ENCODE data around the gene IGFBPL1. TPM values are rescaled to one million over a fixed set of nuclear protein-coding genes. Genes with fewer than 3 reads are reported as not detected.

IGFBPL1 gene
- total and polyA plus RNA-seq, 2 of the 13 experiments (the other 11 are each of a cell fraction or from before 2014, with no cell fraction given), result 0.24 TPM; not detected in 1

- TF ChIP-seq PATZ1 (CRISPR knock-in tag; IDR thresholded peaks at IDR 0.05), result peak; percentile 83
- TF ChIP-seq CREB3 (CRISPR knock-in tag; IDR thresholded peaks at IDR 0.05), result 0 out of 2 replicates have a peak, but pooled peaks have one; percentile 82
- TF ChIP-seq ZBTB40 (IDR thresholded peaks at IDR 0.05), result no peak
- peak; percentile 72; the same call in 1 of the 2 replicates for TF ChIP-seq ZBTB40 (CRISPR knock-in tag; IDR thresholded peaks at IDR 0.05)
- TF ChIP-seq JUND (CRISPR knock-in tag; IDR thresholded peaks at IDR 0.05), result no peak
- no peak for TF ChIP-seq ZNF552 (CRISPR knock-in tag; IDR thresholded peaks at IDR 0.05; ENCODE audit: borderline replicate concordance)
- no peak for TF ChIP-seq KAT2B (IDR thresholded peaks at IDR 0.05; ENCODE audit: borderline replicate concordance, low read depth, low read length)
- TF ChIP-seq ESRRA (CRISPR knock-in tag; IDR thresholded peaks at IDR 0.05; ENCODE audit: low read depth), result peak; percentile 50; the same call in 1 of the 2 replicates
- TF ChIP-seq IRF9 (CRISPR knock-in tag; IDR thresholded peaks at IDR 0.05; ENCODE audit: borderline replicate concordance), result peak; percentile 82; the same call in 1 of the 2 replicates
- peak; percentile 48; the same call in 1 of the 2 replicates for TF ChIP-seq KLF9 (CRISPR knock-in tag; IDR thresholded peaks at IDR 0.05; ENCODE audit: low read depth)
These were observed 31.8 kb downstream of the IGFBPL1 start, which contains the start of gene ALDH1B1 (continued) for GRCh38 chr9:38392235-38393127.

Data from HepG2 (cell line).